Fibroblast of villous mesenchyme (primary cell): ENCODE measurements around the gene NDUFA11. TPM values are rescaled to one million over a fixed set of nuclear protein-coding genes. Genes with fewer than 3 reads are reported as not detected.

Experiments
- DNase-seq: peaks from one replicate; pipeline ENCODE4 v3.0.0-alpha.2; 2010; ENCODE audit warnings: low read depth
- H3K4me3 ChIP-seq: 2 replicates; pipeline ENCODE4 v1.5.1; 2011; ENCODE audit warnings: low read depth, mild to moderate bottlenecking, low read length
- CTCF ChIP-seq: IDR thresholded peaks from 2 replicates; pipeline ENCODE4 v1.5.1; 2012; ENCODE audit warnings: low read depth, mild to moderate bottlenecking, low read length; ENCODE audit not compliant: insufficient read depth
- total RNA-seq: library from RNA; depleted of rRNA; stranded (reverse); fragments of >200 nt; gene quantifications from 2 replicates; pipeline ENCODE4 v1.2.3, GENCODE V29; 2012

Gene NDUFA11
- total RNA-seq, 1 donor, result 257 TPM

GRCh38 chr19:5910638-5910907, 7.0 kb upstream of the NDUFA11 start:
- TF ChIP-seq CTCF, result no peak
- DNase-seq, result no peak
- no peak overlapping the region for H3K4me3 ChIP-seq

GRCh38 chr19:5908773-5909442, 5.3 kb upstream of the NDUFA11 start:
- no peak for TF ChIP-seq CTCF
- no peak overlapping the region for H3K4me3 ChIP-seq
- DNase-seq, result no peak

GRCh38 chr19:5907241-5907640, 3.7 kb upstream of the NDUFA11 start:
- H3K4me3 ChIP-seq, result no peak overlapping the region
- no peak for DNase-seq
- TF ChIP-seq CTCF, result no peak

- peak overlapping the region; percentile 86 for H3K4me3 ChIP-seq
- DNase-seq, result no peak
- TF ChIP-seq CTCF, result no peak
These were observed 1.7 kb upstream of the NDUFA11 start for GRCh38 chr19:5905114-5905778.

- no peak for TF ChIP-seq CTCF
- DNase-seq, result peak; percentile 100
- peak within 1 kb of the TSS; percentile 100 for H3K4me3 ChIP-seq
These were observed 943 bp upstream of the NDUFA11 start, which contains the start of gene VMAC for GRCh38 chr19:5904352-5905113. TSS of gene VMAC (plus strand) at chr19:5904872. CDS start at chr19:5904891, 19 bp downstream.

GRCh38 chr19:5903056-5903623, 450 bp downstream of the NDUFA11 start:
- DNase-seq, result peak; percentile 52
- peak overlapping the region; percentile 100 for H3K4me3 ChIP-seq
- TF ChIP-seq CTCF, result no peak
